ENCODE data around the gene CHPF.

CHPF gene

DNA sequence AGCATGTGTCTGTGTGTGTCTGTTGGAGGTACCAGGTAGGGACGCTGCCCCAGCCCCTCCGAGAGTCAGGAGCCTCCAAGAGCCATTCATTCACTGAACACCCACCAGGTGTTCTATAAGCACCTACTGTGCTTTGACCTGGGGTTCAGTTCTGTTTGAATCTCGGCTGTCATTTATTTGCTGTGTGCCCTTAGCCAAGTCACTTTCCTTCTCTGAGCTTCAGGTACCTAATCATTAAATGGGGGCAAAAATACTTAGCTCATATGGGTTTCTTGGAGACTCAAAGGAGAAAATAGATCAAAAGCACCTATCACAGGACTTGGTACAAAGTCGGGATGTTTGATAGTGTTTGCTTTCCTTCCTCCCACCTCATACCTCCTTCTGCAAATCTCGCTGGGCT lies 16.1 kb downstream of the CHPF start:
- no peak for DNase-seq

DNA sequence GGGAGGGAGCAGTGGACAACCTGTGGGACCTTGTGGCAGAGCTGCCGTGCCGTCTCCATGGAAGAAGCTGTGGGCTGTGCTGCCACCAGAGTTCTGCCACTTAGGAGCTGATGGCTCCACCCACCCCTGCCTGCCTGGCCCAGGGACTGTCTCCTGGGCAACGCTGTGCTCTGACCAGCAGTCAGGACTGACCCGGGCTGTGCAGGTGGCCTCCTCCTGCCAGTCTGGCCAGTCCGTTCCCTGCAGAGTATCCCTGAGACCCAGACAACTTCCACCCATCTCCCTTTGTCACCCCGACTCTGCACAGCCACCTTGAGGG lies 16.6 kb downstream of the CHPF start:
- no peak for DNase-seq

DNA sequence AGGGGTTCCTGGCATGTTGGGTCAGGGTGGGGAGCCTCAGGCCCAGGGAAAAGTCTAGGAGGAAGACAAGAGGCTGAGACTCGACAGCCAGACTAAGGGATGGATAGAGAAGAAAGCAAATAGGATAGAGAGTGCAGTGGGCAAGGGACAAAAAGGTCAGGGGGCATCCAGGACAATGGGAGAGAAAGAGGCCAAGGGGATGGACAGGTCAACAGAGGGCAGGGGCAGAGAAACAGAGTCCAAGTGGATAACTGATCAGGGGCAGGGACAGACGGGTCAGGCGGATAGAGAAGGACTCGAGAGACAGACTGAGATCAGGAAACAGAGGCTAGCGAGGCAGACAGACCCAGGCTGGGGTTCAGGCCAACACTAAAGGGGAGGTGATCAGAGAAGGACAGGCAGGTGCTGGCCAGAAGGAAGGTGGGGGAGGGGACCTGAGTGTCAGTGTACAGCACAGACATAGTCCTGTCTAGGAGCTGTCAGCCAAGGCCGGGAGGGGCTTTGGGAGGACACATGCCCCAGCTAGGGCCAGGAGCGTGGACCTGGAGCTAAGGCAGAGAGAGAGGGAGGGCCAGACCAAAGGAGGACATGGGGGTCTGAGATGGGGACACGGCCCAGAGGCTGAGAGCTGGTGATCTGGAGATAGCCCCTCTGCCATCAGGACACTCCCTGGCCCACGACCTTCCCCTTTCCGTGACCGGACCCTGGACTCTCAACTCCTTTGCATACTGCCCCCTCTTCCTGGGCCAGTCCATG lies 17.1 kb downstream of the CHPF start:
- no peak for DNase-seq

DNA sequence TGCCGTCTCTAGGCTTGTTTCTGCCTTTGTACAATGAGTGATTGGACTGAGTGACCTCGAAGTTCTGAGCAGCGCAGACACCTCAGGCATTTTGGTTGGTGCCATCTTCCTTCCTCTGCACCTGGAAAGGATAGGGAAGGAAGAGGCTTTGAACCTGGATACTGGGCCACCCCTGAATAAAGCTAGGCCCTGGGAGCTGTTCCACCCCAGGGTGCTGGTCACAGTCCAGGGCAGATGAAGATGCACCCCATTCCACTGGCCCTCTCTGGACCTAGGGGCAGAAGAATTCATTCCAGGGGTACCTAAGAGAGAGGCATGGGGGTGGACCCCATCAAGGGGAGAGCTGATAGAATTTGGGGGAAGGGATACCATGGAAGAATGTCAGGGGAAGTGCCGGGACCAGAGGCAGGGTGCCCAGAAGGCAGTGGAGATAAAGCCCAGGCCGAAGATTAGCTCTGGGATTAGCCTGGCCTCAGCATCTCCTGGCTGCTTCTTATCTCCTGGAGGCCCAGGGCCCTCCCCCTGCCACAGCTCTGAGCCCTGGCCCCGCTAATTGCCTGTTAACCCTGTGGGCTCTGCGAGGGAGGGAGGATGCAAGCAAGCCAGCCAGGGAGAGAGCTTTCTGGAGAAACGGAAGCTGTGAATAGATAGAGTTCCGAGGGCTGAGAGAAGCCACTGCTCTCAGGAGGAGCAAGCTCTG lies 17.9 kb downstream of the CHPF start:
- DNase-seq, result no peak

DNA sequence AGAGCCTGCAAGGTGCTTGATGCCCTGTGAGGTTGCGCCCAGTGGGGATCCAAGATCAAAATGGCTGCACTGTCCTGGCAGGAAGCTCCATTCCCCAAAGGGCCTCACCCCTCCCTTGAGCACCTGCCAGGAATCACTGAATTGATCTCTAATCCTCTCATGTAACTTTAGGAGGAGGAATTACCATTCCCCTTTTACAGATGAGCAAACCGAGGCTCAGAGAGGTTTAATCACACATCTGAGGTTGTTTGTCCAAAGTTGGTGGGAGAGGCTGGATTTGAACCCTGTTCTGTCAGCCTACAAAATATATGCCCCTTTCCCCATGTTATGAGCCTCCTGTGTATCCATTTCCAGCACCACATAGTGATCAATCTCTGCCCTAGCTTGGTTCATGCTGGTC lies 18.8 kb downstream of the CHPF start:
- DNase-seq, result no peak

DNA sequence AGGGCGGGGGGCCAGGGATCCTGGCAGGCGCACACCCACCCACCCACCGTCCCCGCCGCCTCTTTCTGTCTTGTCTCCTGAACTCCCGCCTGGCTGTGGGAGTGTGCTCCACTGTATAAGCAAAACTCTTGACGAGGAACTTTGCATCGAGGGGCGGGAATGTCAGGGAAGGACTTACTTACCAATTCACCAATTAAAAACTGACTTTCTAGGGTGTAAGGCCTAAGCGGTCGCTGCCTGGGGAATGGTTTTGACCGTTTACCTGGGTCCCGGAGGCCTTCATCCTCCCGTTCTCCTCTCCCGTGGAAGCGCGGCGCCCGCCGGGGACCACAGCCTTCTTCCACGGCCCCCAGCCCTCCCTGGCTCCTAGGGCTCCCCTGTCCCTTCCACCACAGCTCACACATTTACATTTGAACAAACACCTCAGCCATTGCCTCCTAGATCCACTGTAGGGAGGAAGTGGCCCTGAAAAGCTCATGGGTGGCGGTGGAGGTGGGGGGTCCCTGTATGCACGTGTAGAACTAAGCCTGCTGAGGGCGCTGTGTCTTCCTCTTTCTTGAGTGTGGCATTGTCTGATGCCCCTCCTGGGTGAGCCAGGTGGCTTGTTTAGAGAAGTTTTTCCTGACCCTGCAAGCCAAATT lies 20.5 kb downstream of the CHPF start:
- no peak for DNase-seq

DNA sequence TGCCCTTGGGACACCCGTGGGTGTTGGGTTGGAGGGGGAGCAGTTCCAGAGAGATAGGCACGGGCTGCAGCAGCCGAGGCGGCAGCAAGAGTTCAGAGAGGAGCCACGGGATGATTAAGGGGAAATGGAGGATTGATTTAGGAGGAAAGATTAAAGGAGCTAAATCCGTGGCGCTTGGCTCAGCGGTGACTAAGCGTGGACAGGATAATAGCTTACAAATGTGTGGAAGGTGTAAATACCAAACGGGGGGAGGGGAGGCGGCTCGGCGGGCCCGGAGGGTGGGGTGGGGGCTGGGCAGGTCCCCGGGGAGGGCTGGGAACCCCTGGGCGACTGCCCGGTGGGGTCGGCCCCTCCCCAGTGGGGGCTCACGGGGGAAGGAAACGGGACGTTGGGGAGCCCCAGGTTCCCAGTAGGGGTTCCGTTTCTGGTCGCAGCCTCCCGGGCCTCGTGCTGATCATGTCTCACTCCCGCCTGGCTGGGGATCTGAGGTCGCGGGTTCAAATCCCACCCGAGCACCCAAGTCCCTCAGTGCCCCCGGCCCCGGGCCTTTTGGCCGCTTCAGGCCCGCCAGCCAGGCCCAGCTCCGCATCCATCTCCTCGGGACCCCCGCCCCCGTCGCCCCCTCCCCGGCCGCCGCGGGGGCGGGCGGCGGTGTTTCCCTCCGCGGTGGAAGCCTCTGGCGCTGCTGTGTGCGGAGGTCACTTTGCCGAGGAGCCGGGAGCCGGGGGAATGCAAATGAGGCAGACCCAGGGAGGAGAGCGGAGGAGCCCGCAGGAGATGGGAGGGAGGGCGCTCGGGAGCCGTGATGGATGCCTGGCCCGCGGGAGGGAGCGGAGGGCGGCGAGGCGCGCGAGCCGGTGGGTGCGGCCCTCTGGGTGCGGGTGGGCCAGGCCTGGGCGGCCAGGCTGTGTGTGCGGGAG lies 21.2 kb downstream of the CHPF start:
- no peak for DNase-seq

DNA sequence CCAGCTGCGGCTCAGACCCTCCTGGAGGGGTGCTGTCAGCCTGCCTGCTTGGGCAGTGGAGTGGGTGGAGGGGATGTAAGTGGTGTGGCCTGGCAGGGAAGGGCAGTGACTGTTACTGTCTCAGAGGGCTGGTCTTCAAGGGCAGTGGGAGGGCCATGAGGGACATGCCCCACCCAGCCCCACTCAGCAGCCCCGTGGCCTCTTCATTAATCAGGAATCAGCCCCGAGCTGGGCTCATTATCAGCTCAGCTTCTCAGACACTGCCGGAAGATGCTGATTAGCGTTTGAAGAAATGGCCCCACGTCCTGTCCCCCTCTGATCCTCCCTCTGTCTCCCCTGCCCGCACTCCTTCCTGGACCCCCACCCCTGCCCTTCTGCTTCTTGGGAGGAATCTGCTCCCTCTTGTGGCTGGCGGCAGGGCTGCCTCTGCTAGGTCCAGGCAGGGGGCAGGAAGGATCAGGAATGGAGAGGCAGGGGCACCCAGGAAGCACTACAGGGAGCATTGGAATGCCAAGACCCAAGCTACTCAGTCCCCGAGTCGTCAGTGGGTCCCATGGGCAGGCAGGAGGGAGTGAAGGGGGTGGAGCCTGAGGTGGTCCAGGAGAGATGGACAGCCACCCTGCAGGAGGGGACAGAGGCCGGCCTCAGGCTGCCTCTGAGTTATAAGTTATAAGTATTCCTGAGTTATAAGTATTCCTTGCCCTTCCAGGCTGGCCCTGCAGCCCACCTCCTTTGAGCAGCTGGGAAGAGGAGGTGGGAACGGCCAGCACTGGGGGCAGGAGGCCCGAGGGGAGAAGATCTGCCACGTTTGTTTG lies 22.3 kb downstream of the CHPF start:
- DNase-seq, result no peak

DNA sequence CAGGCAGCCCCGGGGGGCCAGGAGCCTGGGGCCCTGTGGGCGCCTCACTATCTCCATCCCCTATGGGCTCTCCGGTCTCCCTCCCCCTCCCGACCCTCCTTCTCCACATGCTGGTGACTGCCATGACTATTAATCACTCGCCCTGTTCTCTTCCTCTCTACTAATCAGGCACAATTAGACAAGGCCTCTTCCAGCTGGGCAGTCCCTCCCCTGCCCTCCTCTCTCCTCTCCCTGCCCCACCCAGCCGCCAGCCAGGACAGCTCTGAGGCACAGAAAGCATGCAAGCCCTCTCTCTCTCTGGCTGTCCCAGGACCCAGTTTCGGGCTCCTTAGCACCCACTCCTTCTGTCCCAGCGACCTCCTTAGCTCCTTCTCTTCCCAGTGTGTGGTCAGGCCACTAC lies 23.5 kb downstream of the CHPF start:
- DNase-seq, result no peak

DNA sequence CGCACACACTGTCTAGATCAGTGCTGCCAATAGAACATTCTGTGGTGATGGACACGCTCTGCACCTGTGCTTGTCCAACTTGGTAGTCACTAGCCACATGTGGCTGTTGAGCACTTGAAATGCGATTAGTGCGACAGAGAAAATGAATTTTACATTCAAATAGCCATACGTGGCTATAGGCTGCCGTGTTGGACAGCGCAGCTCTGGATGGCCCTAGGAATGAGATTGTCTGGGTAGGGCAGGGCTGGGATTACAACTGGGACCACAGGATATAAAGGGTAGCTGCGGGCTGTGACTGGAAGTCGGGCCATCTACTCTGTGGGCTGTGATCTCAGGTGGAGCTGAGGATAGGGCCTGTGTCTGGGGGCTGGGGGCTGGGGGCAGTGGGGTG lies 24.1 kb downstream of the CHPF start:
- DNase-seq, result no peak

DNA sequence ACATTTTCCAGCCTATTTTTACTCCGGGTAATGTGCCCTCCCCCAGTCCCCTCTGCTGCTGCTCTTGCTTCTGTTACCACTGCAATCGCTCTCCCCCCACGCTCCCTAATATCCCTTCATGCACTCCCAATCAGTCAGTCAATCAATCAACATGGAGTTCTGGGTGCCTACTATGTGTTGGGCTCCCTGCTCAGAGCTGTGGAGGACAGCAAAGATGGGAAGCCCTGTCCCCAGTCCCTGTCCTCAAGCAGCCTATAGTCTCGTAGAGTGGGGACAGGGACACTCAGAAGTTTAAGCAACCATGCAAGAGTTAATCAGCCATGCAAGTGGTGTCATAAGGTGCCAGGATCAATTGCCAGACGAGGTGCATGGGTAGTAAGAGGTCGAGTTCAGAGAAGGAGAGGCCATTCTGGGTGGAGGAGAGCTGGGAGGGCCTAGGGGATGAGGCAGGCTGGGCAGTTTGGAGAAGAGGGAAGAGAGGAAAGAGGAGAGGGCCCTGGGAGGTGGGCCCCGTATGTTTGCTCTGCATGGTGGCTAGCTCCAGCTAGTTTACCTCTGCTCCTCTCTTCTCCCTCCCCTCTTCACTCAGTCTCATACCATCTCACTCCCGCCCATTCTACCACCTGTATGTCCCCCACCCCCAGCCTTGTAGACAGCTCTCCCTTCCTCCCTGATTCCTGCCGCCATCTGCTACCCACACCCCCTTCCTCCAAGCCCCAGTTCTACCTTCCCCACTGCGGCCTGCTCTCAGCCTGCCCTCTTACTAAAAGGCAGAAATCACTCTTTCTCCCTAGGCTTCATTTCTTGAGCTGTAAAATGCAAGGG lies 25.4 kb downstream of the CHPF start:
- DNase-seq, result no peak

DNA sequence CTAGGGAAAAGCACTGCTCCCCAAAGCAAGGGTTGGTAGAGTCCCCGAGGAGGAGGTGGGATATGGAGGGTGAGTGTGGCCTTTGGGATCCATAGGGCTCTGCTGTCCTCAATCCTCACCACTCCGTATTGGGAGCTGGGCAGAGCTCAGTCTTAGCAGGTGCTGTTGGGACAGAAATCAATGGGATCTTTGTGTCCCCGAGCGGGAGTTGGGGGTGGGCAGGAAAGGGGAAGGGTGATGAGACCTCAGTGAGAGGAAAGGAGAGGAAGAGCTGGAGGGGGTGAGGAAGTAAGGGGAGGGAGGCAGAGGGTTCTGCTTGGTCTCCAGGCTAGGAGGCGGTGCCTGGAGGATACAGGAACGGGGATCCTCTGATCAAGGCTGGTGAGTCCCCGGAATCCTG lies 26.7 kb downstream of the CHPF start:
- no peak for DNase-seq

DNA sequence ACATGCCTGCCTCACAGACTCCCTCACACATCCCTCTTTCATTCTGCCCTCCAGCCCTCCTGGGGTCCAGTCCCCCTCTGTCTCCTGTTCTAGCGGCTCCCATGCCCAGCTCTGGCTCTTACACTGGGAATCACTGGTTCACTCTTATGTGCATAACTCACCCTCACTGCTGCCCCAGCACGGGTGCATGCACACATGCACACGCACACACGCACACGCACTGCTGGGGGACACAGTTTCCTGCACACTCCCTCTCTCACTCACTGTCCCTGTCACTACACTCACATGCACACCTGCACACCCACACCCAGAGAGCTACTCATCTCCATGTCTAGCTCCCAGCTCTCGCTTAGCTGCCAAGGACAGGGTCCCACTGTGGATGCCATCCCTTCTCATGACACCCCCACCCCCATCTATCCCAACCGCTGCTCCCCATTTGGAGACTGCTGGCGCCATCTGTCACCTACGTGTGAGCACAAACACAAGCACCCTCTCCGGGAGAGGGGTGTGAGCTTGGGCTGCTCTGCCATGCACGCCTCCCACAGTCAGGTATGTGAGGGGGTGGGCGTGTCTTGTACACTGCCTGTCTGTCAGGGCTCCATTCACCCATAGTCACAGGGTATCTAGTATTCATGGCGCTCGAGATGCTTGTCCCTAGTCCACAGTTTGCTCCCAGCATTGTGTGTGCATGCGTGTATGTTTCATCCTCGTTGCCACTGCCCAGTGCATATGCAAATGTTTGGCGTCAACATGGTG lies 27.6 kb downstream of the CHPF start:
- no peak for DNase-seq

DNA sequence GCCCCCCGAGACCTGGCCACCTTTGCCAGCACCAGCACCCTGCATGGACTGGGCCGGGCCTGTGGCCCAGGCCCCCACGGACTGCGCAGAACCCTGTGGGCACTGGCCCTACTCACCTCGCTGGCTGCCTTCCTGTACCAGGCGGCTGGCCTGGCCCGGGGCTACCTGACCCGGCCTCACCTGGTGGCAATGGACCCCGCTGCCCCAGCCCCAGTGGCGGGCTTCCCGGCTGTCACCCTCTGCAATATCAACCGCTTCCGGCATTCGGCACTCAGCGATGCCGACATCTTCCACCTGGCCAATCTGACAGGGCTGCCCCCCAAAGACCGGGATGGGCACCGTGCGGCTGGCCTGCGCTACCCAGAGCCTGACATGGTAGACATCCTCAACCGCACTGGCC lies 28.8 kb downstream of the CHPF start:
- no peak for DNase-seq

DNA sequence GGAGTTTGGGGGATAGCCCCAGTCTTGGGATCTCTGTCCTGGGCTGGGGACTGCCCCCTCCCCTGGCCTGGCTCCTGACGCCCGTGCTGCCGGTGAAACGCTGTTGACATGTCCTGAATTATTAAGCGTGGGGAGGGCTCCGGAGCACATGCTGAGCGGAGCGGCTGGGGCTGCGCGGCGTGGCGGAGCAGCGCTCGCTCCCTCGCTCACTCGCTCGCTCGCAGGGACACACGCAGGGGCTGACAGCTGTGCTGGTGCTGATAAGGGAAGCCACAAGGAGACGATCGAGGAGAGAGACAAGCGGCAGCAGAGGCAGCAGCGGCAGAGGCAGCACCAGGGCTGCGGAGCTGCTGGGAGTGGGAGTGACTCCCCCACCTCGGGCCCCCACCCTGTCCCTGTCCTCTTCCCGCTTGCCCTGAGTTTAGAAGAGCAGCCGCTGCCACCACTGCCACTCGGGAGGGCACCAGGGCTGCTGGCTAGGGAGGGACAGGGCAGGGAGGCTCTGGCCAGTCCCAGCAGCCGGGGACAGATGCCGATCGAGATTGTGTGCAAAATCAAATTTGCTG lies 29.3 kb downstream of the CHPF start, which contains the start of gene ASIC4:
TSS of gene ASIC4 (plus strand) at position 287 of the 566 bp plus-strand sequence. CDS start at position 530, 243 bp downstream.
- no peak for DNase-seq

DNA sequence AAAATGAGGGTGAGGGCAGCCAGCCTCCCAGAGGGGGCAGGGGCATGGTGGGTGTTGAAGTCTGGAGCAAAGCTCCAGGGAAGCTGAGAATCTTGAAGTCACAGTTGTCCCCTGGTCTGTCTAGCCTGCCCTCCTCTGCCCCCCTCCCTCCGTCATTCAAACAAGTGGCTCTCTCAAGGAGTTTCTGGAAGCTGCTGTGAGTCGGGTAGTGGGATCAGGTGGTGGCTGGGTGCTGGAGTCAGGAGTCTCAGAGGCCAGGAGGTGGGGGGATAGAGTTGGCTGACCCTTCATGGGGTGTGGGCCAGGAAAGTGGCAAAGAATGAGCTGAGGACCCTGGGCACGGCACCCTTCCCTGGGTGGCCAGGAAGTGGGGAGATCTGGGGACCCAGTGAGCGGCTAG lies 29.8 kb downstream of the CHPF start:
- no peak for DNase-seq

DNA sequence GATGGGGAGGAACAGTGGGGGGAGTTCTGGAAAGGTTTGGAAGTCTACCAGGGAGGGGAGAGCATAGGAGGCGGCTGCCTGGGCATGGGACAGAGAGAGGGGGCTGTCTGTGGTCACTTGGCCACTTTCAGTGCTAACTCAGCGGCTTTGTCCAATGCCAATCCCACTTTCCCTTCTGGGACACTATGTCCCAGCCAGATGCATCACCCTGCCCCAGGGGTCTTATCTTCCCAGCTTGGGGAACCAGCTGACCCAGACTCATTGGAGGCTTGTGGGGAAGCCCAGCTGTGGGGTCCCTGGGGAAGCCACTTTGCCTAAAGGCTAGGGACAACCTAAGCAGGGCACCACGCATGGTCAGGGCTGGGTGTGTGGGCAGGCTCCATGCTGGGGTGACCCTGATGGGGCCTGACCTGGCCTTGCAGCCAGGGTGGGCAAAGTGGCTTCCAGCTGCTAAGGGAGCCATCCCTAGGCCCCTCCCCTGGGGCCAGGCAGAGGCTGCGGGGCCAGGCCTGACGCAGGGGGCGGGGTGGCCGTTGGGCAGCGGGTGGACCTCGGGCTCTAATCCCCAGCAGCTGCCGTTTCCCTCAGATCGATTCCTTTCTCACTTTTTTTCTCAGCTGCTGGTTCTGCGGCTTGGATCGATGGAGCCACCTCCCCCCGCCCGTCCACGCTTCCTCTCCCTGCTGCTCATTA lies 30.9 kb downstream of the CHPF start:
- DNase-seq, result no peak

DNA sequence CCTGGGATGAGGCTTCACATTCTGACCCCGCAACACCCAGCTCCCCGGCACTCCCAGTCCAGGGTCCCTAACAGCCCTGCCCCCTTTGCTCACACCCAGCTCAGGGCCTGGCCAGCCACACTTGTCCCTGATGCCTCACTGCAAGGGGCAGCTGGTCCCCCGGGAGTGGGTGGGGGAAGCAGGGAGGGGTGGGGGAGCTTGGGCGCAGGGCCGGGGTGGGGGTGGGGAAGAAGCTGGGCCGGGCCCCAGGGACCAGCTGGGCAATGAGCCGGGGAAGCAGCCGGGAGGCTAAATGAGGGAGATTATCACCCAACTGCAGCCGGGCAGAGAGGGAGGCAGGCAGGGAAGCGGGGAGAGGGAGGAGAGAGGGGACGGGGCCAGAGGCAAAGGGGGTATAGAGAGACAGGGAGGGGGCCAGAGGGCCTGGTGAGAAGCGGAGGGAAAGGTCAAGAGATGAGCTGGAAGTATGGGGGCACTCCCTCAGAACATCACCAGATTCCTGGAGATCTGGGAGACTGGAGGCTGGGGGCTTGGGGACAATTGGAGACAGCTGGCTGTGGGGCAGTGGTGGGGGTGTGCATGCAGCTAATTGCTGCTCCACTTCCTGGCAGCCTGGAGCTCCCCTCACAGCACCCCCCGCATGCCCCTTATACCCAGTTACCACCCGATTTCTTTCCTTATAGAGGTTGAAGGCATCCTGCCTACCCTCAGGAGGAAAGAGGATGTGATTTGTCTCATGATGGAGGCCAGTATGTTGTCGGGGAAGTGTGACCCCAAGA lies 31.9 kb downstream of the CHPF start:
- DNase-seq, result no peak

All from stimulated activated CD8-positive, alpha-beta memory T cell treated with anti-CD3 and anti-CD28 coated beads, Interleukin-4, amount 100 ng/mL, for 48 hours (primary cell).